ENCODE measurements around the gene PTP4A1.
A peak's percentile ranks its signal among the peaks of the same experiment; 100 is the strongest.

Gene PTP4A1

GRCh38 chr6:63572747-63573075, 431 bp downstream of the PTP4A1 start:
- no peak for TF ChIP-seq CTCF (IDR thresholded peaks at IDR 0.05)

- TF ChIP-seq CTCF (IDR thresholded peaks at IDR 0.05): no peak
Measured at GRCh38 chr6:63573076-63573898, 1.0 kb downstream of the PTP4A1 start.

GRCh38 chr6:63573899-63574553, 1.7 kb downstream of the PTP4A1 start:
- TF ChIP-seq CTCF (IDR thresholded peaks at IDR 0.05): peak; percentile 69

- TF ChIP-seq CTCF (IDR thresholded peaks at IDR 0.05): no peak; the same call in 1 of the 2 replicates
Measured at GRCh38 chr6:63574554-63574900, 2.2 kb downstream of the PTP4A1 start.

- no peak for TF ChIP-seq CTCF (IDR thresholded peaks at IDR 0.05)
Measured at GRCh38 chr6:63576147-63576772, 4.0 kb downstream of the PTP4A1 start.

- TF ChIP-seq CTCF (IDR thresholded peaks at IDR 0.05): no peak
Measured at GRCh38 chr6:63576985-63577712, 4.9 kb downstream of the PTP4A1 start.

- no peak for TF ChIP-seq CTCF (IDR thresholded peaks at IDR 0.05)
Measured at GRCh38 chr6:63578757-63579156, 6.5 kb downstream of the PTP4A1 start.

Measured in LNCAP (cell line).